Measurements from ENCODE around the gene KIRREL1.

KIRREL1 gene

DNA sequence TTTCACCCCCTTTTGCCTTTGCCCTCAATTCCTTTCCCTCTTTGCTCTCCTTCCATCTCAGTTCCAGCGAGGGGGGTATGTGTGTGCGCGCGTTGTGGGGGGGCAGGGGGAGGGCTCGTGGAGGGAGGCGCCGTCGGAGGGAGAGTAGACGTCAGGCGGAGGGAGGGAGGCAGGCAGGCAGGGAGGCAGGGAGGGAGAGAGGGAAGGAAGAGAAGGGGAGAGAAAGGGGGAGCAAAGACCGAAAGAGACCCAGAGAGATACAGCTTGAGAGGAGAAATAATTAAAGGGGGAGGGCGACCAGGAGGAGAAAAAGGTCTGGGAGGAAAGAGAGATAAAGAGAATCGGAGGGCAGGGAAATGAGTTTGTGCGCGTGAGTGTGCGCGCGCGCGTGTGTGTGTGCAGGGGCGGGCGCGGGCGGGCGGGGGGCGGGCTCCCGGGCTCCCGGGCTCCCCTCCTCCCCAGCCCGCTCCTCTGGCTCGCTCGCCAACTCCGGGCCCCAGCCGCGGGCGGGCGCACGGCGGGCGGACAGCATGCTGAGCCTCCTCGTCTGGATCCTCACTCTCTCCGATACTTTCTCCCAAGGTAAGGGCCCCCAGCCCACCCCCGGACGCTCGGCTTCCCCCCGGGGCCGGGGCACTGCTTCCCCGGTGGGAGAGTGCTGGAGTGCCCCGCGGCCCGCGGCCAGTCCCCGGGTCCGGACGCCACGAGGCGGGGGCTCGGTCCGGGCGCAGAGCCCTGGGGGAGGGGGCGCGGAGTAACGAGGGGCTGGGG is at the start of gene KIRREL1:
Gene KIRREL1, plus strand, starts transcription at position 499 of the 771 bp plus-strand sequence. Its CDS starts 32 bp downstream, at position 531.
- Histone ChIP-seq H3K9me3 (ENCODE audit: control insufficient read depth, low read length) (no peaks in the 10 kb centered on the region), H3K4me2 (ENCODE audit: low read length) (peak within 1 kb of the TSS; percentile 84), H3K9ac (no peak within 1 kb of the TSS), H2AFZ (peak within 1 kb of the TSS; percentile 80), H3K79me2 (no peaks in the 10 kb centered on the region), H3K4me1 (no peaks in the 10 kb centered on the region), H3K27me3 (ENCODE audit: control insufficient read depth, insufficient read depth, low read length) (no peaks in the 10 kb centered on the region), H3K27ac (peak within 1 kb of the TSS; percentile 24), H3K4me3 (ENCODE audit: low read depth, low read length) (peak within 1 kb of the TSS; percentile 67), H3K36me3 (ENCODE audit: control insufficient read depth, insufficient read depth, low read length) (no peaks in the 10 kb centered on the region)
- TF ChIP-seq, protein P1, sequence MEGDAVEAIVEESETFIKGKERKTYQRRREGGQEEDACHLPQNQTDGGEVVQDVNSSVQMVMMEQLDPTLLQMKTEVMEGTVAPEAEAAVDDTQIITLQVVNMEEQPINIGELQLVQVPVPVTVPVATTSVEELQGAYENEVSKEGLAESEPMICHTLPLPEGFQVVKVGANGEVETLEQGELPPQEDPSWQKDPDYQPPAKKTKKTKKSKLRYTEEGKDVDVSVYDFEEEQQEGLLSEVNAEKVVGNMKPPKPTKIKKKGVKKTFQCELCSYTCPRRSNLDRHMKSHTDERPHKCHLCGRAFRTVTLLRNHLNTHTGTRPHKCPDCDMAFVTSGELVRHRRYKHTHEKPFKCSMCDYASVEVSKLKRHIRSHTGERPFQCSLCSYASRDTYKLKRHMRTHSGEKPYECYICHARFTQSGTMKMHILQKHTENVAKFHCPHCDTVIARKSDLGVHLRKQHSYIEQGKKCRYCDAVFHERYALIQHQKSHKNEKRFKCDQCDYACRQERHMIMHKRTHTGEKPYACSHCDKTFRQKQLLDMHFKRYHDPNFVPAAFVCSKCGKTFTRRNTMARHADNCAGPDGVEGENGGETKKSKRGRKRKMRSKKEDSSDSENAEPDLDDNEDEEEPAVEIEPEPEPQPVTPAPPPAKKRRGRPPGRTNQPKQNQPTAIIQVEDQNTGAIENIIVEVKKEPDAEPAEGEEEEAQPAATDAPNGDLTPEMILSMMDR (IDR thresholded peaks at IDR 0.05): no peak

DNA sequence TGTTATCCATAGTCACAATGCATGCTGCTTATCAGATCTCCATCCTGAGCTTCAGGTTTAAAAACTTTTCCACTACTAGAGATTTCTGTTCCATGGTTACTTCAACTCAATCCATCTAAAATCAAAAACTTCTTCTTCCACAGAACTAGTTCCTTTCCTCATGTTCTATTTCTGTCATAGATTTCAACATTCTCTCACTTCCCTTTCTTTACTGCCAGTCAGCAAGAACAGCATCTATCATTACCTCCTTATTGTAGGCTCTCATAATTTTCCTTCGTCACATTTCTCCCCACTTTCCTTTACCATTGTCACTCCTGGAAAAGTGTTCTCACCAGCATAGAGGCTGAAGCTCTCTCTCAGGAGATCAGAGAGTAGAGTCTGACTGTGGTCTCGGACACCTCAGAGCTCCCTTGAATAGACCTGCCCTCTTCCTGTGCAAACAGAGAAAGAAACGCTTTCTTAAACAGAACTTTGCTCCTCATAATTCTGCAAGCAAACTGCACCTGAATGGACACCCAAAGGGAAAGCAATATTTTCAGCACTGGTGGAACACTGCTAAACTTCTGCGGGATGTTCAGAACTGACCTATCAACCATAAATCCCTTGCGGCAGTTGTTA is 48.7 kb upstream of the KIRREL1 start:
- Histone ChIP-seq H3K36me3 (ENCODE audit: control insufficient read depth, insufficient read depth, low read length) (no peaks in the 10 kb centered on the region), H3K9ac (no peak overlapping the region), H3K27ac (no peak overlapping the region), H2AFZ (no peak overlapping the region), H3K4me3 (ENCODE audit: low read depth, low read length) (no peak overlapping the region), H3K4me1 (no peaks in the 10 kb centered on the region), H3K4me2 (ENCODE audit: low read length) (no peak overlapping the region), H3K9me3 (ENCODE audit: control insufficient read depth, low read length) (no peaks in the 10 kb centered on the region), H3K27me3 (ENCODE audit: control insufficient read depth, insufficient read depth, low read length) (no peaks in the 10 kb centered on the region), H3K79me2 (no peaks in the 10 kb centered on the region)
- TF ChIP-seq, protein P1 (IDR thresholded peaks at IDR 0.05): no peak

DNA sequence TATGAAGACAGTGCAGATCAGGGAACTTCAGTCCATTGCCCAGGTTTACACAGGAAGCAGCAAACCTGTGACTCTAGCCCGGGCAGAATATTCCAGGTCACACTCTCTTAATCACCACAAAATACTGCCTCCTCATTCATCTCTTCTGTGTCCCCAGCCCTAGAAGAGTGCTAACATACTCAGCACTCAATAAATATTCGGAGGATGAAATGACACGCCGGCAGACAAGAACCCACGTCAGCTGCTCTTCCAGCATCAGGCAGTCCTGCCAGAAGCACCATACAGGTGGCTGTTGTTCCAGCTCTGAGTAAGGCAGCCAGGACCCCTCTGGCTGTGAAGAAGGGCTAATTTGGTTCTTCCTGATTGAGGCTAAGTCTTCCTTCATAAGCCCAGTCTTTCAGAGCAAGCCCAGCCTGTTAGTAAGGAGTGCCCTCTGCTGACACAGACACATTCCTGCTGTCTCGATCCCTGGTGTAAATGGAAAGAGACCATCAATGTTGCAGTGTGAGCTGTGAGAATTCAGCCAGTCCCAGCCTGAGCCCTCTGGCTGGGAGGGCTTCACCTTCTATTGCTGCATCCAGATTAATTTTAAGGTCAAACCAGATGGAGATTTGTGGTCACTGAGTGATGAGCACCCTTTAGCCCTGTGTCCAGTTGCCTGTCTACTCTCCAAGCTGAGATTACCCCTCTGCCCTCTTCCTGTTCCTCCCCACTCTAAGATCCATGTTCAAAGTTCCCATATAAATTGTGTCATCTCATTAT is 45.0 kb upstream of the KIRREL1 start:
- no peak overlapping the region for H3K9ac ChIP-seq
- TF ChIP-seq, protein P1 (IDR thresholded peaks at IDR 0.05): no peak
- no peaks in the 10 kb centered on the region for H3K4me1 ChIP-seq
- no peaks in the 10 kb centered on the region for H3K9me3 ChIP-seq (ENCODE audit: control insufficient read depth, low read length)
- no peak overlapping the region for H3K27ac ChIP-seq
- no peak overlapping the region for H3K4me3 ChIP-seq (ENCODE audit: low read depth, low read length)
- H2AFZ ChIP-seq: no peak overlapping the region
- no peaks in the 10 kb centered on the region for H3K36me3 ChIP-seq (ENCODE audit: control insufficient read depth, insufficient read depth, low read length)
- no peaks in the 10 kb centered on the region for H3K79me2 ChIP-seq
- H3K27me3 ChIP-seq (ENCODE audit: control insufficient read depth, insufficient read depth, low read length): no peaks in the 10 kb centered on the region
- H3K4me2 ChIP-seq (ENCODE audit: low read length): no peak overlapping the region

DNA sequence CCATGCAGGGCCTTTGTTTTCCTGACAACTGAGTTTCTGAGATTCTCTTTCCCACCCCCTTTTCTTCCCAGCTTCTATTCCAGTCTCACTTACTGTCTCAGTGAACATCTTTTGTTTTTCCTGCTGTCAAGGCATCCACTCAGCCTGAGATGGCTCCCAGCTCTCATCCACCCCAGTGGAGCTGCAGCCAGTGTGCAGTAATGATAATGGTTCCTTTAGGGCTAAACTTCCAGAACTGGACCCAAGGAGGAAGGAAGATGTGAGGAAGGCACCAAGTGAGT is 44.4 kb upstream of the KIRREL1 start:
- Histone ChIP-seq H3K9ac (no peak overlapping the region), H3K36me3 (ENCODE audit: control insufficient read depth, insufficient read depth, low read length) (no peaks in the 10 kb centered on the region), H3K9me3 (ENCODE audit: control insufficient read depth, low read length) (no peaks in the 10 kb centered on the region), H3K4me1 (no peaks in the 10 kb centered on the region), H3K27ac (no peak overlapping the region), H3K4me3 (ENCODE audit: low read depth, low read length) (no peak overlapping the region), H2AFZ (no peak overlapping the region), H3K79me2 (no peaks in the 10 kb centered on the region), H3K27me3 (ENCODE audit: control insufficient read depth, insufficient read depth, low read length) (no peaks in the 10 kb centered on the region), H3K4me2 (ENCODE audit: low read length) (no peak overlapping the region)
- TF ChIP-seq, protein P1 (IDR thresholded peaks at IDR 0.05): no peak

Measured in parathyroid adenoma (tissue), 2 donors.